GM18507 (cell line): ENCODE measurements around the gene LRIG1.

ENCODE experiments used
- DNase-seq: peaks from one replicate; pipeline ENCODE4 v3.0.0; 2011; ENCODE audit warnings: low read depth; ENCODE audit not compliant: insufficient read length; ENCODE audit errors: extremely low spot score
- FAIRE-seq: peaks from 2 replicates; lab custom pipeline; 2011; peaks lifted over from hg19 to GRCh38; lab: Jason Lieb, UNC

The LRIG1 gene

GRCh38 chr3:66506154-66506553 is 5.3 kb upstream of the LRIG1 start:
- no peak for DNase-seq
- no peak for FAIRE-seq

GRCh38 chr3:66504850-66505641 is 4.2 kb upstream of the LRIG1 start:
- no peak for DNase-seq
- no peak for FAIRE-seq

GRCh38 chr3:66502981-66503380 is 2.2 kb upstream of the LRIG1 start:
- FAIRE-seq = no peak
- no peak for DNase-seq

- no peak for FAIRE-seq
- no peak for DNase-seq
Observed at GRCh38 chr3:66502245-66502874, 1.5 kb upstream of the LRIG1 start.

GRCh38 chr3:66501483-66502244 is 842 bp upstream of the LRIG1 start:
- FAIRE-seq = peak; percentile 21

GRCh38 chr3:66499881-66500575 is 794 bp downstream of the LRIG1 start:
- FAIRE-seq (no peak), DNase-seq (no peak)

More at GRCh38 chr3:66501483-66502244, 842 bp upstream of the LRIG1 start:
- no peak for DNase-seq

GRCh38 chr3:66498687-66499621 is 1.9 kb downstream of the LRIG1 start:
- FAIRE-seq = no peak

GRCh38 chr3:66497985-66498671 is 2.7 kb downstream of the LRIG1 start:
- no peak for FAIRE-seq
- no peak for DNase-seq

More at GRCh38 chr3:66498687-66499621, 1.9 kb downstream of the LRIG1 start:
- DNase-seq = no peak

- no peak for DNase-seq
- no peak for FAIRE-seq
Observed at GRCh38 chr3:66497288-66497984, 3.4 kb downstream of the LRIG1 start.

GRCh38 chr3:66496746-66497145 is 4.1 kb downstream of the LRIG1 start:
- DNase-seq (no peak), FAIRE-seq (no peak)

GRCh38 chr3:66496301-66496700 is 4.5 kb downstream of the LRIG1 start:
- DNase-seq = no peak
- no peak for FAIRE-seq

- no peak for FAIRE-seq
- DNase-seq = no peak
Observed at GRCh38 chr3:66495668-66496045, 5.2 kb downstream of the LRIG1 start.

GRCh38 chr3:66494959-66495667 is 5.7 kb downstream of the LRIG1 start:
- no peak for FAIRE-seq
- DNase-seq = no peak

- no peak for DNase-seq
Observed at GRCh38 chr3:66493458-66494099, 7.2 kb downstream of the LRIG1 start.

GRCh38 chr3:66492672-66493071 is 8.2 kb downstream of the LRIG1 start:
- no peak for FAIRE-seq
- DNase-seq = no peak

More at GRCh38 chr3:66493458-66494099, 7.2 kb downstream of the LRIG1 start:
- FAIRE-seq = no peak

GRCh38 chr3:66492071-66492470 is 8.8 kb downstream of the LRIG1 start:
- FAIRE-seq (no peak), DNase-seq (no peak)

GRCh38 chr3:66490984-66491383 is 9.8 kb downstream of the LRIG1 start:
- DNase-seq (no peak), FAIRE-seq (no peak)
